HCT116 (cell line): ENCODE results near the gene SLC4A9. TPM values are rescaled to one million over a fixed set of nuclear protein-coding genes. Genes with fewer than 3 reads are reported as not detected.

Source experiments
- ATAC-seq: fragments of 200-7000 bp; cut with Tn5 transposase; 2 replicates; pipeline ENCODE4 v1.9.1; 2020; ENCODE audit warnings: mild to moderate bottlenecking, moderate library complexity
- BruUV-seq: library from RNA; stranded (reverse); fragments of 400-500 nt; replicated peaks from 2 replicates; lab custom pipeline; 2021; lab: Mats Ljungman, UMichigan
- CTCF ChIA-PET: fragments of 300-600 bp; sonication (Branson Sonifier 250); formaldehyde crosslinking; loops from one replicate; lab custom pipeline; 2021; ENCODE audit warnings: antibody characterized with exemption; lab: Charles Lee
- POLR2A ChIA-PET: fragments of 300-600, 350-600 bp; sonication (Branson Sonifier 250); formaldehyde crosslinking; loops from one replicate; lab custom pipeline; 2021; ENCODE audit warnings: antibody characterized with exemption; lab: Charles Lee
- RAD21 ChIA-PET, 2 experiments: fragments of 300-600 bp; sonication (Branson Sonifier 250); formaldehyde crosslinking; loops; one replicate each; lab custom pipeline; 2023; ENCODE audit warnings: low total read pairs in 2 of 2; ENCODE audit not compliant: uncharacterized antibody in 2 of 2, unreplicated experiment in 2 of 2, low non-redundant PET in 1 of 2; lab: Charles Lee
- DNase-seq: peaks from one replicate; pipeline ENCODE4 v3.0.0-alpha.2; 2010; ENCODE audit warnings: low read depth, low spot score
- H2AFZ ChIP-seq: fragments of 200-600 bp; shearing (Covaris generic), sonication (generic); 2 replicates; pipeline ENCODE4 v1.6.1; 2017; ENCODE audit warnings: low read depth, mixed run types, mixed read lengths, antibody characterized with exemption, low read length; ENCODE audit not compliant: poor library complexity, severe bottlenecking
- H3K27ac ChIP-seq: 2 replicates; pipeline ENCODE4 v1.5.1; 2012; ENCODE audit warnings: low read depth, low read length
- H3K27me3 ChIP-seq: fragments of 200-600 bp; sonication (generic); 2 replicates; pipeline ENCODE4 v1.6.1; 2016; ENCODE audit warnings: mixed run types, low read length, mixed read lengths; ENCODE audit not compliant: insufficient read depth
- H3K36me3 ChIP-seq, 2 experiments: fragments of 200-500 bp in 1 of 2; fragments of 200-600 bp in 1 of 2; sonication (Bioruptor generic) in 1 of 2; sonication (generic) in 1 of 2; 2 replicates each; pipeline versions ENCODE4 v1.5.1 to v1.6.1; 2014 to 2016; ENCODE audit warnings: low read length in 2 of 2, inconsistent platforms in 1 of 2, mixed read lengths in 1 of 2, mixed run types in 1 of 2; ENCODE audit not compliant: insufficient read depth in 2 of 2, control insufficient read depth in 1 of 2
- H3K4me1 ChIP-seq, 2 experiments: fragments of 200-600 bp in 1 of 2; sonication (generic) in 1 of 2; 2 replicates each; pipeline versions ENCODE4 v1.5.1 to v1.6.1; 2012 to 2017; ENCODE audit warnings: low read length in 2 of 2, inconsistent platforms in 1 of 2, mild to moderate bottlenecking in 1 of 2, mixed read lengths in 1 of 2, mixed run types in 1 of 2, moderate library complexity in 1 of 2; ENCODE audit not compliant: insufficient read depth in 2 of 2, control insufficient read depth in 1 of 2
- H3K4me2 ChIP-seq: fragments of 200-600 bp; sonication (generic); 2 replicates; pipeline ENCODE4 v1.6.1; 2017; ENCODE audit warnings: mixed run types, low read length, mixed read lengths
- H3K4me3 ChIP-seq, 2 experiments: fragments of 200-600 bp in 1 of 2; sonication (generic) in 1 of 2; replicated peaks in 1 of 2; 2 replicates each; pipeline ENCODE4 v1.5.1; 2011 to 2016; ENCODE audit warnings: low read length in 2 of 2, control low read depth in 1 of 2, low read depth in 1 of 2, mild to moderate bottlenecking in 1 of 2, mixed read lengths in 1 of 2, mixed run types in 1 of 2
- H3K79me2 ChIP-seq: fragments of 200-600 bp; sonication (generic); 2 replicates; pipeline ENCODE4 v1.6.1; 2017; ENCODE audit warnings: mild to moderate bottlenecking, mixed run types, low read length, moderate library complexity, mixed read lengths; ENCODE audit not compliant: insufficient read depth
- H3K9ac ChIP-seq: fragments of 200-600 bp; sonication (generic); 2 replicates; pipeline ENCODE4 v1.6.1; 2016; ENCODE audit warnings: low read length, mixed read lengths
- H3K9me2 ChIP-seq: fragments of 200-600 bp; sonication (generic), shearing (Covaris generic); 2 replicates; pipeline ENCODE4 v1.6.1; 2017; ENCODE audit warnings: mixed run types, mild to moderate bottlenecking, moderate library complexity; ENCODE audit not compliant: insufficient read depth
- H3K9me3 ChIP-seq, 2 experiments: fragments of 200-500 bp in 1 of 2; fragments of 200-600 bp in 1 of 2; sonication (Bioruptor generic) in 1 of 2; sonication (generic) in 1 of 2; 2 replicates each; pipeline ENCODE4 v1.6.1; 2014 to 2017; ENCODE audit warnings: low read length in 2 of 2, mixed read lengths in 2 of 2, inconsistent platforms in 1 of 2, low read depth in 1 of 2, mild to moderate bottlenecking in 1 of 2, mixed run types in 1 of 2, moderate library complexity in 1 of 2; ENCODE audit not compliant: control insufficient read depth in 1 of 2, insufficient read depth in 1 of 2
- H4K20me1 ChIP-seq: fragments of 200-600 bp; sonication (generic), shearing (Covaris generic); 2 replicates; pipeline ENCODE4 v1.6.1; 2017; ENCODE audit warnings: mixed run types, mild to moderate bottlenecking, moderate library complexity; ENCODE audit not compliant: insufficient read depth
- ATF3 ChIP-seq: IDR thresholded peaks from 2 replicates; pipeline ENCODE4 v1.6.1; 2012
- EGR1 ChIP-seq: IDR thresholded peaks from 2 replicates; pipeline ENCODE4 v1.6.1; 2012; ENCODE audit warnings: low read depth
- POLR2AphosphoS5 ChIP-seq: IDR thresholded peaks from 2 replicates; pipeline ENCODE4 v1.6.1; 2011; ENCODE audit warnings: mild to moderate bottlenecking, low read depth, low read length, moderate library complexity
- RAD21 ChIP-seq: IDR thresholded peaks from 2 replicates; pipeline ENCODE4 v1.6.1; 2012; ENCODE audit warnings: low read depth, mild to moderate bottlenecking
- SIN3A ChIP-seq: IDR thresholded peaks from 2 replicates; pipeline ENCODE4 v1.6.1; 2012; ENCODE audit warnings: low read depth
- SP1 ChIP-seq: IDR thresholded peaks from 2 replicates; pipeline ENCODE4 v1.6.1; 2012; ENCODE audit warnings: low read depth
- YY1 ChIP-seq: IDR thresholded peaks from 2 replicates; pipeline ENCODE4 v1.6.1; 2011; ENCODE audit warnings: low read length, low read depth, moderate library complexity, mild to moderate bottlenecking; ENCODE audit not compliant: insufficient replicate concordance; ENCODE audit errors: extremely low read depth
- ZNF274 ChIP-seq: fragments of 200-500 bp; sonication (Bioruptor generic); IDR thresholded peaks from 2 replicates; pipeline ENCODE4 v1.6.1; 2014; ENCODE audit warnings: mild to moderate bottlenecking, low read depth, low read length, inconsistent platforms
- intact Hi-C: fragments of 100-400 bp; cut with micrococcal nuclease; formaldehyde crosslinking; loops from 2 replicates; pipeline ENCODE4 v1.10.0; 2022
- total RNA-seq: library from RNA; stranded (reverse); gene quantifications from one replicate; pipeline ENCODE4 v1.2.1, GENCODE V29; 2021; ENCODE audit not compliant: unreplicated experiment

SLC4A9 gene
- total RNA-seq, 1 experiment from 2014 or later = 0.49 TPM

- Histone ChIP-seq H3K27me3 (no peaks in the 10 kb centered on the region), H4K20me1 (no peaks in the 10 kb centered on the region), H3K9ac (no peak overlapping the region), H2AFZ (no peak overlapping the region), H3K36me3 (no peaks in the 10 kb centered on the region), H3K4me2 (0 out of 2 replicates have a peak overlapping the region, but pooled peaks have one; percentile 3), H3K9me3 (no peaks in the 10 kb centered on the region), H3K27ac (no peak overlapping the region), H3K9me2 (no peaks in the 10 kb centered on the region), H3K4me3 (no peak overlapping the region), H3K79me2 (no peaks in the 10 kb centered on the region), H3K4me1 (peaks cover 3 to 29% of the 10 kb centered on the region in 2 experiments; a peak in 3 of 4 replicates)
- BruUV-seq = no TSS peak
- TF ChIP-seq POLR2AphosphoS5 (no peak), ZNF274 (no peak), YY1 (no peak), SIN3A (no peak), ATF3 (no peak), SP1 (no peak), RAD21 (no peak), EGR1 (no peak)
- ChIA-PET RAD21 (no interaction called here), POLR2A (interaction anchor here (1.3 kb wide), 1 partner anchor 20 kb away, joined by 4 read pairs; the partner anchor contains the start of gene HBEGF), CTCF (interaction anchor here (0.8 to 1.9 kb wide), 5 partner anchors 8 to 353 kb away, joined by 3 to 6 read pairs (median 4); partner anchors contain the start of gene HBEGF)
- ATAC-seq (no peak), DNase-seq (no peak)
- intact Hi-C loops = no loop called here
These were observed 6.7 kb downstream of the SLC4A9 start for GRCh38 chr5:140366589-140367255.
